ENCODE measurements around the gene MPO.

MPO gene

DNA sequence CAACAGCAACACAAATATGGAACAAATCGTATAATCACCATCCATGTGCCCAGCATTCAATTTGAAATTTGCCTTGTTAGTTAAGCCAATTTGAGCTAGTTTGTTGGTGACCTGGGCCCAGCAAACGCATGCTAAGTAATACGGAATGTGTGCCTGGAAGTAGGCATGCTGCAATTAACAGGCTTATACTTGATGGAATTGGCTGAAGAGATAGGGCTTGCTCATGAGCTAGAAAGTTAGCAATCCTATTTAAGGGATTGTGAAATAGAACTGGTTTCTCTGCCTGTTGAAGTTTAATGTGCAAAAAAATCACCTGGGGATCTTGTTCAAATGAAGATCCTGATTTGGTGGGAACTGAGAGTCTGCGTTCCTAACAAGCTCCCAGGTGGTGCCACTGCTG, 50.9 kb downstream of the MPO start:
- Histone ChIP-seq H3K27me3 (ENCODE audit: control insufficient read depth, insufficient read depth, low read length) (no peaks in the 10 kb centered on the region), H3K36me3 (ENCODE audit: control insufficient read depth, insufficient read depth, low read length) (no peaks in the 10 kb centered on the region), H3K4me3 (ENCODE audit: low read depth, low read length) (no peak overlapping the region), H3K27ac (no peak overlapping the region), H3K79me2 (no peaks in the 10 kb centered on the region), H3K9me3 (ENCODE audit: control insufficient read depth, low read length) (no peaks in the 10 kb centered on the region), H2AFZ (no peak overlapping the region), H3K9ac (no peak overlapping the region), H3K4me2 (ENCODE audit: low read length) (no peak overlapping the region), H3K4me1 (no peaks in the 10 kb centered on the region)
- TF ChIP-seq, protein P1, sequence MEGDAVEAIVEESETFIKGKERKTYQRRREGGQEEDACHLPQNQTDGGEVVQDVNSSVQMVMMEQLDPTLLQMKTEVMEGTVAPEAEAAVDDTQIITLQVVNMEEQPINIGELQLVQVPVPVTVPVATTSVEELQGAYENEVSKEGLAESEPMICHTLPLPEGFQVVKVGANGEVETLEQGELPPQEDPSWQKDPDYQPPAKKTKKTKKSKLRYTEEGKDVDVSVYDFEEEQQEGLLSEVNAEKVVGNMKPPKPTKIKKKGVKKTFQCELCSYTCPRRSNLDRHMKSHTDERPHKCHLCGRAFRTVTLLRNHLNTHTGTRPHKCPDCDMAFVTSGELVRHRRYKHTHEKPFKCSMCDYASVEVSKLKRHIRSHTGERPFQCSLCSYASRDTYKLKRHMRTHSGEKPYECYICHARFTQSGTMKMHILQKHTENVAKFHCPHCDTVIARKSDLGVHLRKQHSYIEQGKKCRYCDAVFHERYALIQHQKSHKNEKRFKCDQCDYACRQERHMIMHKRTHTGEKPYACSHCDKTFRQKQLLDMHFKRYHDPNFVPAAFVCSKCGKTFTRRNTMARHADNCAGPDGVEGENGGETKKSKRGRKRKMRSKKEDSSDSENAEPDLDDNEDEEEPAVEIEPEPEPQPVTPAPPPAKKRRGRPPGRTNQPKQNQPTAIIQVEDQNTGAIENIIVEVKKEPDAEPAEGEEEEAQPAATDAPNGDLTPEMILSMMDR (IDR thresholded peaks at IDR 0.05), result no peak

DNA sequence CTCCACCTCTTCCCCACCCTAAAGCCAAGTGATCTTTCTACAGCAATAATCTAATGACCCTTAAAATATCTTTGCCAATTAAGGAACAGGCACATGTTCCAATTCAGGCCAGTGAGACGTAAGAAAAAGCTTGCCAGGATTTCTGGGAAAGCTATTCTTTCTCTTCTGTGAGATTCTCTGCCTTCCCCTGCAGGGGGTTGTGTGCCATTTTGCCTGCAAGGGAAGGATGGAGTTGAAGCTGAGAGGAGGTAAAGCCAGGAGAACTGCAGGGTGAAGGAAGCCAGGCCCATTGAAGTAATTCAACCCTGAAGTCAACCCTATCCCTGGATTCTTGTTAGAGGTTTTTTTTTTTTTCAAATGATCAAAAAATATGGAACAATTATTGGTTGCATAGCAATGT, 51.4 kb downstream of the MPO start:
- no peak overlapping the region for H3K4me3 ChIP-seq (ENCODE audit: low read depth, low read length)
- no peak overlapping the region for H2AFZ ChIP-seq
- no peaks in the 10 kb centered on the region for H3K27me3 ChIP-seq (ENCODE audit: control insufficient read depth, insufficient read depth, low read length)

DNA sequence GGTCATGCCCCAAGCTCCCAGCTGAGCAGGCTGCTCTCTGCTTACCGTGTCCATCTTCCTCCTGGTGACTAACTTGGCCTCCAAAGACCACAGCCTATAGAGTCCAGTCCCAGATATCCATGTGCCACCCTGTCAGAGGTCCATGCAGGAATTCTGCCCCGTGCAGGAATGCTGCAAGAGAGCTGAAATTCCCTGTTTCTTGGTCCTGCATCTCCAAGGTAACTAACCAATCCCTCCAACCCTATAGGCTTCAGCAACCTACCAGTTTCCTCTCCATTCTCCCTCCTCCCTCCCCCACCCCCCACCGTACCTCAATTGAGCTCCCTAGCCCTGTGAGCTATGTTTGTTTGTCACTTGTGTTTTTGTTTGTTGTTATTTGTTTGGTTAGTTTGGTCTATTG, 52.1 kb downstream of the MPO start:
- no peaks in the 10 kb centered on the region for H3K27me3 ChIP-seq (ENCODE audit: control insufficient read depth, insufficient read depth, low read length)

More for the DNA sequence above, 51.4 kb downstream of the MPO start:
- H3K4me1 ChIP-seq, result no peaks in the 10 kb centered on the region
- no peaks in the 10 kb centered on the region for H3K9me3 ChIP-seq (ENCODE audit: control insufficient read depth, low read length)
- H3K27ac ChIP-seq, result no peak overlapping the region
- H3K79me2 ChIP-seq, result no peaks in the 10 kb centered on the region
- TF ChIP-seq, protein P1 (IDR thresholded peaks at IDR 0.05), result no peak
- H3K9ac ChIP-seq, result no peak overlapping the region
- H3K4me2 ChIP-seq (ENCODE audit: low read length), result no peak overlapping the region
- no peaks in the 10 kb centered on the region for H3K36me3 ChIP-seq (ENCODE audit: control insufficient read depth, insufficient read depth, low read length)

DNA sequence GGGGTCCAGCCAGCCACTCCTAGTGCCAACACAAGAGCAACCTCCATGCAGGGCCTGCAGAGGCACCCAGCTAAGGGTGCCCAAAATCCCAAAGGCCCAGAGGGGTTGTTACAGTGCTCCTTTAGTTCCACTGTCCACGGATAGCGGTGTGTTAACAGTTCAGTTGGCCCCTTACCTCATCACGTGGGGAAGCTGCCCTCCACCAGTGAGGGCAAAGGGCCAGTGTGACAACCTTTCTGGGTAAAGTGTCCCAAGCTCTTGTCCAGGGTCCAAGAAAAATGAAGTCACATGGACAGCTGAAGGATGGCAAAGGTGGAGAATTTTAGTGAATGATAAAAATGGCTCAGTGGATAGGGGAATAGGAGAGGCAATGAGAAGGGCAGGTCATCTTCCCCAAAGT, 53.0 kb downstream of the MPO start:
- Histone ChIP-seq H3K27me3 (ENCODE audit: control insufficient read depth, insufficient read depth, low read length) (no peaks in the 10 kb centered on the region), H2AFZ (no peak overlapping the region), H3K79me2 (no peaks in the 10 kb centered on the region), H3K9ac (no peak overlapping the region), H3K4me2 (ENCODE audit: low read length) (no peak overlapping the region), H3K36me3 (ENCODE audit: control insufficient read depth, insufficient read depth, low read length) (no peaks in the 10 kb centered on the region), H3K4me1 (no peaks in the 10 kb centered on the region), H3K27ac (no peak overlapping the region), H3K9me3 (ENCODE audit: control insufficient read depth, low read length) (no peaks in the 10 kb centered on the region), H3K4me3 (ENCODE audit: low read depth, low read length) (no peak overlapping the region)
- TF ChIP-seq, protein P1 (IDR thresholded peaks at IDR 0.05), result no peak

More for the DNA sequence above, 52.1 kb downstream of the MPO start:
- TF ChIP-seq, protein P1 (IDR thresholded peaks at IDR 0.05), result no peak
- H3K4me1 ChIP-seq, result no peaks in the 10 kb centered on the region
- H2AFZ ChIP-seq, result no peak overlapping the region
- H3K4me3 ChIP-seq (ENCODE audit: low read depth, low read length), result no peak overlapping the region
- no peak overlapping the region for H3K27ac ChIP-seq
- H3K9ac ChIP-seq, result no peak overlapping the region
- no peaks in the 10 kb centered on the region for H3K79me2 ChIP-seq
- H3K9me3 ChIP-seq (ENCODE audit: control insufficient read depth, low read length), result no peaks in the 10 kb centered on the region
- H3K4me2 ChIP-seq (ENCODE audit: low read length), result no peak overlapping the region
- no peaks in the 10 kb centered on the region for H3K36me3 ChIP-seq (ENCODE audit: control insufficient read depth, insufficient read depth, low read length)

DNA sequence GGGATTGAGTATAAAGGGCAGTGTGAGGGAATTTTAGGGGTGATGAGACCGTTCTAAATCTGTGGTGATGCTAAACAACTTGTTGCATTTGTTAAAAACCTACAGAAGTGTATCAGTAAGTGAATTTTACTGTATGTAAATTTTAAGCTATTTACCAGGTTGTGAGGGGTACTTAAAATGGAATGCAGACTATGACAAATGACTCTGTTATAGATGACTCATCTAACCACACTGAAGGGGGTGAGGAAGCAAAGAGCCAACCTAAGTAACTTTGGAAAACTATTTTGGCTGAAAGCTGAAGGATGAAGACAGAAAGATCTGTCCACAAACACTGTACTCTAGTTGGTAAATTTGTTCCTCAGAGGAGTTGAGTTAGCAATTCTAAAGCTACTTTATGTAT, 56.4 kb downstream of the MPO start:
- no peaks in the 10 kb centered on the region for H3K4me1 ChIP-seq
- no peak overlapping the region for H3K4me3 ChIP-seq (ENCODE audit: low read depth, low read length)

More for the DNA sequence above, 56.4 kb downstream of the MPO start:
- no peak overlapping the region for H3K27ac ChIP-seq
- no peak overlapping the region for H3K9ac ChIP-seq
- no peaks in the 10 kb centered on the region for H3K36me3 ChIP-seq (ENCODE audit: control insufficient read depth, insufficient read depth, low read length)
- no peaks in the 10 kb centered on the region for H3K27me3 ChIP-seq (ENCODE audit: control insufficient read depth, insufficient read depth, low read length)
- no peaks in the 10 kb centered on the region for H3K9me3 ChIP-seq (ENCODE audit: control insufficient read depth, low read length)
- TF ChIP-seq, protein P1 (IDR thresholded peaks at IDR 0.05), result no peak
- H3K79me2 ChIP-seq, result no peaks in the 10 kb centered on the region
- no peak overlapping the region for H3K4me2 ChIP-seq (ENCODE audit: low read length)
- no peak overlapping the region for H2AFZ ChIP-seq
